Measurements from ENCODE around the gene THEMIS.

GRCh38 chr6:127860723-127861122, 40.1 kb downstream of the THEMIS start:
- no peak for TF ChIP-seq CTCF (optimal IDR thresholded peaks at IDR 0.05 in 1 of 3, IDR thresholded peaks at IDR 0.05 in 1 of 3, conservative IDR thresholded peaks at IDR 0.05 in 1 of 3; ENCODE audit: extremely low read depth in 1 of 3, insufficient read depth in 2 of 3, low read length in 3 of 3)
- no peak for TF ChIP-seq EZH2 (IDR thresholded peaks at IDR 0.05; ENCODE audit: low read length)
